ENCODE data around the gene SEC61A2. TPM values are rescaled to one million over a fixed set of nuclear protein-coding genes. Genes with fewer than 3 reads are reported as not detected.

SEC61A2 gene
- total and polyA plus RNA-seq, 11 donors, result 5.5 to 17.0 (median 9.2) TPM

DNA sequence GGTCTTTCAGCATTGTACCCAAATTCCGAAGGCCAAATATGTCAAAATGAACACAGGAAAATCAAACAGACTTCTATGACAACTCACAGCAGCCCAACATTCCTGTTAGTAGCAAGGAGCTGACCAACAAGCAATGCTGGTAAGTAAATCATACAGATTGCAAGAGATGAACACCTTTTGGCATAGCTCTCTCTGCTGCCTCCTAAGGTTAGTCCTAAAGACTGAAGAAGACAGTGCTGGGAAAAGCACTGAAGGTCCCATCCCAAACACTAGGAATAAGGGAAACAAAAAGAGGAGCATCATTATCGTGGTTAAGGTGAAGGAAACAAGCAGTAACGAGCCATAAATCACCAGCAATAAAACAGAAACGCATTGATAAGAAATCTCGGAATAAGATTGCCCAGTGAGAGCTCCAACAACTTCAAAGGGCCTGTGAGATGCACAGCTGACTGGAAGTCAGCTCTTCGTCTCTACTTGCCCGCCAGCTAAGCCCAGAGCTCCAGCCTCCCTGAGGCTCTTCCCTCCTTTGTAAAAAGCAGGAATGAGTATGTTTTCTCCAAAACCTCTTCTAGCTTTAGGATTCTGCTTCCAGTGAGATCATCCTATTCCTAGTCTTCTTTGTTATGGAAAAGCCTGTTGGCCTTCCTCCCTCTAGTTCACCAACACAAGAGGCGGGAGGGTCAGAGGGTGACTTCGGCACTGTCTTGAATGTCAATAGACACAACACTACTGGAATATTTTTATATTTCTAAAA is 50.9 kb downstream of the SEC61A2 start:
- DNase-seq, result no peak
- Histone ChIP-seq H3K27ac (peak overlapping the region in 1 of 12 donors; percentile 52), H3K27me3 (no peaks in the 10 kb centered on the region), H3K9me3 (no peaks in the 10 kb centered on the region), H3K4me3 (no peak overlapping the region), H3K4me1 (peaks cover 0 to 36% (median 0%) of the 10 kb centered on the region in 12 donors), H3K36me3 (peaks cover 1 to 98% (median 77%) of the 10 kb centered on the region in 9 donors)
- TF ChIP-seq CTCF (IDR thresholded peaks at IDR 0.05) (no peak), POLR2A (IDR thresholded peaks at IDR 0.05) (no peak)
- no peak for ATAC-seq
- 87 to 91% (median 91%) methylated on average over 9 of the region's 9 CpGs for WGBS, 4 donors
- intact Hi-C loops (cut with DNase I), result no loop called here

- Histone ChIP-seq H3K9me3 (no peaks in the 10 kb centered on the region), H3K4me1 (peaks cover 0 to 36% (median 0%) of the 10 kb centered on the region in 12 donors), H3K4me3 (no peak overlapping the region), H3K36me3 (peaks cover 3 to 98% (median 75%) of the 10 kb centered on the region in 9 donors), H3K27me3 (no peaks in the 10 kb centered on the region), H3K27ac (peak overlapping the region in 1 of 12 donors; percentile 52)
- no peak for TF ChIP-seq CTCF (IDR thresholded peaks at IDR 0.05)
- TF ChIP-seq POLR2A (IDR thresholded peaks at IDR 0.05), result no peak
- ATAC-seq (peak in 1 of 4 donors; percentile 66), DNase-seq (peak in 1 of 5 donors; percentile 60)
- 93 to 95% (median 94%) methylated on average over 13 of the region's 13 CpGs for WGBS, 4 donors
- intact Hi-C loops (cut with DNase I), result no loop called here
Observed at GRCh38 chr10:12181065-12181775, 51.7 kb downstream of the SEC61A2 start.

DNA sequence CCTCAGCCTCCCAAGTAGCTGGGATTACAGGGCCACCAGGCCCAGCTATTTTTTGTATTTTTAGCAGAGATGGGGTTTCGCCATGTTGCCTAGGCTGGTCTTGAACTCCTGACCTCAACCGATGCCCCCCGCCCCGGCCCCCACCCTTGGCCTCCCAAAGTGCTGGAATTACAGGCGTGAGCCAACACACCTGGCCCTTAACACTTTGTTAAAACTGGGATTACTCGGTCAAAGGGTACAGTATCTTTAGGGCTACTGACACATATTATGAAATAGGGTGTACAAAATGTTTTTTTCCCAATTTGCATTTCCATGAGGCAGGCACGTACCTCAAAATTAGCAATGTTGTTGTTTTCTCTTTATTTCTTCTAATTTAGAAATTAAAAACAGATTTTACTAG is 54.7 kb downstream of the SEC61A2 start:
- Histone ChIP-seq H3K4me1 (peaks cover 0 to 39% (median 0%) of the 10 kb centered on the region in 12 donors), H3K4me3 (no peak overlapping the region), H3K9me3 (no peaks in the 10 kb centered on the region), H3K36me3 (peaks cover 3 to 78% (median 55%) of the 10 kb centered on the region in 9 donors), H3K27me3 (no peaks in the 10 kb centered on the region), H3K27ac (no peak overlapping the region)
- DNase-seq (no peak), ATAC-seq (no peak)
- WGBS, 4 donors, result 91 to 98% (median 95%) methylated on average over 7 of the region's 7 CpGs
- TF ChIP-seq CTCF (IDR thresholded peaks at IDR 0.05) (no peak), POLR2A (IDR thresholded peaks at IDR 0.05) (no peak)
- intact Hi-C loops (cut with DNase I), result no loop called here

GRCh38 chr10:12186323-12186722 is 56.8 kb downstream of the SEC61A2 start:
- 77 to 84% (median 81%) methylated on average over 8 of the region's 8 CpGs for WGBS, 4 donors
- no peak for ATAC-seq

More at GRCh38 chr10:12186323-12186722, 56.8 kb downstream of the SEC61A2 start:
- H3K9me3 ChIP-seq, result no peaks in the 10 kb centered on the region
- no peaks in the 10 kb centered on the region for H3K27me3 ChIP-seq
- no peak overlapping the region for H3K4me3 ChIP-seq
- intact Hi-C loops (cut with DNase I), result no loop called here
- no peak for DNase-seq
- H3K4me1 ChIP-seq, result peaks cover 0 to 20% (median 0%) of the 10 kb centered on the region in 12 donors
- TF ChIP-seq POLR2A (IDR thresholded peaks at IDR 0.05), result no peak
- TF ChIP-seq CTCF (IDR thresholded peaks at IDR 0.05), result no peak
- H3K27ac ChIP-seq, result no peak overlapping the region
- H3K36me3 ChIP-seq, result peaks cover 3 to 61% (median 48%) of the 10 kb centered on the region in 9 donors

Measured in heart left ventricle (tissue), 16 donors.